Measurements from ENCODE around the gene AKAP14. TPM values are rescaled to one million over a fixed set of nuclear protein-coding genes. Genes with fewer than 3 reads are reported as not detected.
A peak's percentile ranks its signal among the peaks of the same experiment; 100 is the strongest.

AKAP14 gene
- total RNA-seq: not detected

GRCh38 chrX:119895843-119896326 is at the start of gene AKAP14:
AKAP14 (plus strand) TSS chrX:119895893; CDS start chrX:119903224, 7,331 bp downstream.
- peaks cover 3% of the 10 kb centered on the region for H3K4me1 Mint-ChIP-seq
- no peaks in the 10 kb centered on the region for H3K27me3 Mint-ChIP-seq
- ChIA-PET CTCF (no interaction called here), POLR2A (no interaction called here)
- no peaks in the 10 kb centered on the region for H3K36me3 Mint-ChIP-seq (ENCODE audit: low read depth)
- H3K4me3 Mint-ChIP-seq: no peak within 1 kb of the TSS
- H3K27ac Mint-ChIP-seq: no peak within 1 kb of the TSS
- DNase-seq: no peak
- no peaks in the 10 kb centered on the region for H3K9me3 Mint-ChIP-seq

- Mint-ChIP-seq H3K9me3 (no peaks in the 10 kb centered on the region), H3K27me3 (peaks cover 5% of the 10 kb centered on the region), H3K4me3 (peak within 1 kb of the TSS; percentile 99), H3K36me3 (ENCODE audit: low read depth) (peaks cover 24% of the 10 kb centered on the region), H3K4me1 (peaks cover 33% of the 10 kb centered on the region), H3K27ac (peak within 1 kb of the TSS; percentile 91)
- ChIA-PET CTCF (interaction anchor here (0.9 to 2.1 kb wide), 4 partner anchors 18 to 61 kb away, joined by 3 to 13 read pairs (median 5); partner anchors contain the start of gene RPL39), POLR2A (interaction anchor here (1.3 to 2.5 kb wide), 6 partner anchors 18 to 279 kb away, joined by 3 to 32 read pairs (median 5); partner anchors contain the start of genes NDUFA1, RNF113A and RPL39)
- peak; percentile 95 for DNase-seq
Observed at GRCh38 chrX:119852382-119853353, 43.0 kb upstream of the AKAP14 start, which contains the start of gene UPF3B. UPF3B (minus strand) TSS chrX:119852963; CDS start chrX:119852928, 35 bp downstream.

- peak overlapping the region; percentile 91 for H3K27ac Mint-ChIP-seq
- peaks cover 5% of the 10 kb centered on the region for H3K27me3 Mint-ChIP-seq
- H3K9me3 Mint-ChIP-seq: no peaks in the 10 kb centered on the region
- peaks cover 20% of the 10 kb centered on the region for H3K36me3 Mint-ChIP-seq (ENCODE audit: low read depth)
- ChIA-PET CTCF (interaction anchor here (0.9 to 2.1 kb wide), 4 partner anchors 17 to 62 kb away, joined by 3 to 13 read pairs (median 5); partner anchors contain the start of gene RPL39), POLR2A (interaction anchor here (1.3 to 2.5 kb wide), 6 partner anchors 17 to 280 kb away, joined by 3 to 32 read pairs (median 5); partner anchors contain the start of genes NDUFA1, RNF113A and RPL39)
- peak overlapping the region; percentile 99 for H3K4me3 Mint-ChIP-seq
- no peak for DNase-seq
- H3K4me1 Mint-ChIP-seq: peaks cover 31% of the 10 kb centered on the region
Observed at GRCh38 chrX:119853444-119853843, 42.2 kb upstream of the AKAP14 start.

- POLR2A ChIA-PET: interaction anchor here (0.6 to 4.7 kb wide), 20 partner anchors 9 to 297 kb away, joined by 3 to 61 read pairs (median 5); partner anchors contain the start of genes RPL39, SEPTIN6, SOWAHD and UPF3B
- Mint-ChIP-seq H3K27ac (peak overlapping the region; percentile 99), H3K4me1 (peaks cover 21% of the 10 kb centered on the region), H3K4me3 (peak overlapping the region; percentile 95), H3K9me3 (no peaks in the 10 kb centered on the region), H3K27me3 (no peaks in the 10 kb centered on the region), H3K36me3 (ENCODE audit: low read depth) (peaks cover 22% of the 10 kb centered on the region)
- CTCF ChIA-PET: interaction anchor here (0.9 to 2.3 kb wide), 9 partner anchors 9 to 113 kb away, joined by 3 to 14 read pairs (median 4); partner anchors contain the start of genes RPL39, SOWAHD and UPF3B
- DNase-seq: peak; percentile 42
Observed at GRCh38 chrX:119870626-119871131, 25.0 kb upstream of the AKAP14 start.

GRCh38 chrX:119871245-119871598 is 24.5 kb upstream of the AKAP14 start:
- Mint-ChIP-seq H3K27me3 (no peaks in the 10 kb centered on the region), H3K4me3 (peak overlapping the region; percentile 95), H3K9me3 (no peaks in the 10 kb centered on the region), H3K4me1 (peaks cover 21% of the 10 kb centered on the region), H3K36me3 (ENCODE audit: low read depth) (peaks cover 25% of the 10 kb centered on the region), H3K27ac (peak overlapping the region; percentile 99)
- CTCF ChIA-PET: interaction anchor here (1.5 to 2.3 kb wide), 5 partner anchors 10 to 82 kb away, joined by 3 to 14 read pairs (median 6); partner anchors contain the start of genes RPL39 and UPF3B
- POLR2A ChIA-PET: interaction anchor here (1.0 to 4.7 kb wide), 16 partner anchors 9 to 297 kb away, joined by 3 to 61 read pairs (median 5); partner anchors contain the start of genes RPL39, SEPTIN6, SOWAHD and UPF3B
- no peak for DNase-seq

- peak within 1 kb of the TSS; percentile 99 for H3K27ac Mint-ChIP-seq
- peaks cover 21% of the 10 kb centered on the region for H3K4me1 Mint-ChIP-seq
- ChIA-PET CTCF (interaction anchor here (1.7 to 2.3 kb wide), 2 partner anchors 80 to 82 kb away, joined by 4 to 14 read pairs; partner anchors contain the start of gene RPL39), POLR2A (interaction anchor here (1.0 to 4.7 kb wide), 14 partner anchors 8 to 298 kb away, joined by 3 to 61 read pairs (median 6); partner anchors contain the start of genes RPL39, SOWAHD and UPF3B)
- peaks cover 26% of the 10 kb centered on the region for H3K36me3 Mint-ChIP-seq (ENCODE audit: low read depth)
- H3K4me3 Mint-ChIP-seq: peak within 1 kb of the TSS; percentile 95
- no peaks in the 10 kb centered on the region for H3K27me3 Mint-ChIP-seq
- DNase-seq: peak; percentile 89
- no peaks in the 10 kb centered on the region for H3K9me3 Mint-ChIP-seq
Observed at GRCh38 chrX:119871599-119872395, 23.9 kb upstream of the AKAP14 start, which contains the start of the genes NDUFA1 and RNF113A. NDUFA1 (plus strand) TSS chrX:119871832; CDS start chrX:119871912, 80 bp downstream. RNF113A (minus strand) TSS chrX:119871733; CDS start chrX:119871613, 120 bp downstream.

GRCh38 chrX:119878740-119879139 is 17.0 kb upstream of the AKAP14 start:
- Mint-ChIP-seq H3K4me1 (peaks cover 21% of the 10 kb centered on the region), H3K27me3 (no peaks in the 10 kb centered on the region), H3K4me3 (no peak overlapping the region), H3K27ac (no peak overlapping the region), H3K9me3 (no peaks in the 10 kb centered on the region), H3K36me3 (ENCODE audit: low read depth) (peaks cover 22% of the 10 kb centered on the region)
- ChIA-PET POLR2A (interaction anchor here (1.1 kb wide), 1 partner anchor 87 kb away, joined by 4 read pairs; the partner anchor contains the start of gene RPL39), CTCF (interaction anchor here (0.8 to 1.8 kb wide), 4 partner anchors 9 to 90 kb away, joined by 3 to 10 read pairs (median 4); partner anchors contain the start of genes RPL39 and UPF3B)
- DNase-seq: no peak

- H3K36me3 Mint-ChIP-seq (ENCODE audit: low read depth): peaks cover 18% of the 10 kb centered on the region
- H3K4me1 Mint-ChIP-seq: peaks cover 19% of the 10 kb centered on the region
- peak overlapping the region; percentile 25 for H3K27ac Mint-ChIP-seq
- no peaks in the 10 kb centered on the region for H3K27me3 Mint-ChIP-seq
- H3K4me3 Mint-ChIP-seq: no peak overlapping the region
- POLR2A ChIA-PET: interaction anchor here (1.3 to 1.4 kb wide), 2 partner anchors 9 to 89 kb away, joined by 5 to 7 read pairs; partner anchors contain the start of gene RPL39
- H3K9me3 Mint-ChIP-seq: no peaks in the 10 kb centered on the region
- CTCF ChIA-PET: interaction anchor here (0.6 to 1.6 kb wide), 4 partner anchors 10 to 175 kb away, joined by 3 to 5 read pairs (median 4); partner anchors contain the start of gene SOWAHD
- DNase-seq: peak; percentile 20
Observed at GRCh38 chrX:119880076-119880475, 15.6 kb upstream of the AKAP14 start.

- peak; percentile 37 for DNase-seq
- Mint-ChIP-seq H3K27ac (peak overlapping the region; percentile 25), H3K36me3 (ENCODE audit: low read depth) (peaks cover 18% of the 10 kb centered on the region), H3K27me3 (no peaks in the 10 kb centered on the region), H3K4me3 (no peak overlapping the region), H3K9me3 (no peaks in the 10 kb centered on the region), H3K4me1 (peaks cover 21% of the 10 kb centered on the region)
- CTCF ChIA-PET: interaction anchor here (0.6 to 1.6 kb wide), 5 partner anchors 11 to 176 kb away, joined by 3 to 5 read pairs (median 3); partner anchors contain the start of genes RPL39 and SOWAHD
- POLR2A ChIA-PET: interaction anchor here (1.3 to 1.4 kb wide), 2 partner anchors 10 to 90 kb away, joined by 5 to 7 read pairs; partner anchors contain the start of gene RPL39
Observed at GRCh38 chrX:119880552-119881437, 14.9 kb upstream of the AKAP14 start.

GRCh38 chrX:119885554-119886428 is 9.9 kb upstream of the AKAP14 start:
- Mint-ChIP-seq H3K9me3 (no peaks in the 10 kb centered on the region), H3K27ac (peak overlapping the region; percentile 44), H3K4me3 (peak overlapping the region; percentile 44), H3K27me3 (no peaks in the 10 kb centered on the region), H3K4me1 (peaks cover 14% of the 10 kb centered on the region), H3K36me3 (ENCODE audit: low read depth) (no peaks in the 10 kb centered on the region)
- DNase-seq: peak; percentile 41
- CTCF ChIA-PET: interaction anchor here (1.2 kb wide), 1 partner anchor 15 kb away, joined by 3 read pairs; no protein-coding TSS in a partner anchor
- POLR2A ChIA-PET: no interaction called here
